ENCODE results near the gene FOXP4.

- TF ChIP-seq, protein P1, sequence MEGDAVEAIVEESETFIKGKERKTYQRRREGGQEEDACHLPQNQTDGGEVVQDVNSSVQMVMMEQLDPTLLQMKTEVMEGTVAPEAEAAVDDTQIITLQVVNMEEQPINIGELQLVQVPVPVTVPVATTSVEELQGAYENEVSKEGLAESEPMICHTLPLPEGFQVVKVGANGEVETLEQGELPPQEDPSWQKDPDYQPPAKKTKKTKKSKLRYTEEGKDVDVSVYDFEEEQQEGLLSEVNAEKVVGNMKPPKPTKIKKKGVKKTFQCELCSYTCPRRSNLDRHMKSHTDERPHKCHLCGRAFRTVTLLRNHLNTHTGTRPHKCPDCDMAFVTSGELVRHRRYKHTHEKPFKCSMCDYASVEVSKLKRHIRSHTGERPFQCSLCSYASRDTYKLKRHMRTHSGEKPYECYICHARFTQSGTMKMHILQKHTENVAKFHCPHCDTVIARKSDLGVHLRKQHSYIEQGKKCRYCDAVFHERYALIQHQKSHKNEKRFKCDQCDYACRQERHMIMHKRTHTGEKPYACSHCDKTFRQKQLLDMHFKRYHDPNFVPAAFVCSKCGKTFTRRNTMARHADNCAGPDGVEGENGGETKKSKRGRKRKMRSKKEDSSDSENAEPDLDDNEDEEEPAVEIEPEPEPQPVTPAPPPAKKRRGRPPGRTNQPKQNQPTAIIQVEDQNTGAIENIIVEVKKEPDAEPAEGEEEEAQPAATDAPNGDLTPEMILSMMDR (conservative IDR thresholded peaks at IDR 0.05), result no peak
- no peak for TF ChIP-seq EZH2 (IDR thresholded peaks at IDR 0.05; ENCODE audit: low read depth)
Observed at GRCh38 chr6:41600499-41601247, 54.5 kb downstream of the FOXP4 start.
